IMR-90 (cell line): ENCODE results near the gene MCM3AP. TPM values are rescaled to one million over a fixed set of nuclear protein-coding genes. Genes with fewer than 3 reads are reported as not detected.

Experiments
- ATAC-seq: fragments of 200-7000 bp; cut with Tn5 transposase; 2 replicates; pipeline ENCODE4 v1.9.1; 2020; ENCODE audit warnings: low read depth, mild to moderate bottlenecking, moderate library complexity
- BruUV-seq: library from RNA; stranded (reverse); fragments of 400-500 nt; replicated peaks from 2 replicates; lab custom pipeline; 2021; lab: Mats Ljungman, UMichigan
- CTCF ChIA-PET: fragments of 300-600 bp; formaldehyde crosslinking; extraction: SDS; loops from one replicate; lab custom pipeline; 2021; ENCODE audit warnings: antibody characterized with exemption; lab: Yijun Ruan, JAX
- POLR2A ChIA-PET: fragments of 300-600 bp; sonication (Branson Sonifier 250); formaldehyde crosslinking; loops from one replicate; lab custom pipeline; 2022; ENCODE audit warnings: antibody characterized with exemption; ENCODE audit not compliant: unreplicated experiment; lab: Charles Lee
- DNase-seq: peaks from one replicate; pipeline ENCODE4 v3.0.0; 2013
- H2AFZ ChIP-seq: replicated peaks from 2 replicates; pipeline ENCODE3; 2013; ENCODE audit warnings: low read length, mild to moderate bottlenecking; ENCODE audit not compliant: poor library complexity
- H2AK5ac ChIP-seq: 2 replicates; pipeline ENCODE4 v1.6.1; 2013; ENCODE audit warnings: low read depth, low read length, inconsistent platforms
- H2AK9ac ChIP-seq: replicated peaks from 2 replicates; pipeline ENCODE3; 2013; ENCODE audit warnings: mild to moderate bottlenecking, low read depth, low read length, moderate library complexity; ENCODE audit not compliant: poor library complexity
- H2BK120ac ChIP-seq: 2 replicates; pipeline ENCODE4 v1.6.1; 2013; ENCODE audit warnings: low read depth, low read length, inconsistent platforms
- H2BK15ac ChIP-seq: 3 replicates; pipeline ENCODE4 v1.6.1; 2013; ENCODE audit warnings: low read depth, low read length, inconsistent platforms
- H2BK20ac ChIP-seq: 2 replicates; pipeline ENCODE4 v1.6.1; 2013; ENCODE audit warnings: low read depth, mild to moderate bottlenecking, inconsistent platforms, low read length, moderate library complexity
- H2BK5ac ChIP-seq: 2 replicates; pipeline ENCODE4 v1.6.1; 2013; ENCODE audit warnings: mild to moderate bottlenecking, low read depth, low read length, inconsistent platforms; ENCODE audit not compliant: poor library complexity, severe bottlenecking
- H3K14ac ChIP-seq: replicated peaks from 2 replicates; pipeline ENCODE4 v1.6.1; 2013; ENCODE audit warnings: low read depth, low read length, inconsistent platforms
- H3K18ac ChIP-seq: 2 replicates; pipeline ENCODE4 v1.6.1; 2013; ENCODE audit warnings: low read depth, low read length, control low read depth
- H3K23ac ChIP-seq: 2 replicates; pipeline ENCODE4 v1.6.1; 2013; ENCODE audit warnings: low read depth, low read length, inconsistent platforms
- H3K27ac ChIP-seq: 2 replicates; pipeline ENCODE4 v1.5.1; 2013; ENCODE audit warnings: mild to moderate bottlenecking, control low read depth, low read length; ENCODE audit not compliant: insufficient read depth
- H3K27me3 ChIP-seq: 2 replicates; pipeline ENCODE4 v1.6.1; 2013; ENCODE audit warnings: low read length; ENCODE audit not compliant: control insufficient read depth, insufficient read depth
- H3K36me3 ChIP-seq: 2 replicates; pipeline ENCODE4 v1.6.1; 2013; ENCODE audit warnings: low read length, mixed read lengths; ENCODE audit not compliant: control insufficient read depth, insufficient read depth
- H3K4ac ChIP-seq: 2 replicates; pipeline ENCODE4 v1.6.1; 2013; ENCODE audit warnings: low read depth, low read length, inconsistent platforms
- H3K4me1 ChIP-seq: 2 replicates; pipeline ENCODE4 v1.6.1; 2013; ENCODE audit warnings: low read length, mixed read lengths; ENCODE audit not compliant: control insufficient read depth, insufficient read depth
- H3K4me2 ChIP-seq: 2 replicates; pipeline ENCODE4 v1.6.1; 2013; ENCODE audit warnings: low read depth, mild to moderate bottlenecking, control low read depth, low read length, moderate library complexity
- H3K4me3 ChIP-seq: 2 replicates; pipeline ENCODE4 v1.5.1; 2013; ENCODE audit warnings: low read depth, mild to moderate bottlenecking, control low read depth, low read length, moderate library complexity; ENCODE audit not compliant: insufficient read depth
- H3K56ac ChIP-seq: 2 replicates; pipeline ENCODE4 v1.6.1; 2013; ENCODE audit warnings: low read length, inconsistent platforms; ENCODE audit not compliant: insufficient read depth; ENCODE audit errors: extremely low read depth
- H3K79me1 ChIP-seq, 2 experiments: 2 replicates each; pipeline ENCODE4 v1.6.1; 2013; ENCODE audit warnings: low read length in 2 of 2, inconsistent platforms in 1 of 2, low read depth in 1 of 2
- H3K9ac ChIP-seq: 2 replicates; pipeline ENCODE4 v1.6.1; 2013; ENCODE audit warnings: low read depth, low read length, control low read depth
- H3K9me1 ChIP-seq: 2 replicates; pipeline ENCODE4 v1.6.1; 2013; ENCODE audit warnings: low read length, inconsistent platforms; ENCODE audit not compliant: insufficient read depth
- H3K9me3 ChIP-seq: 2 replicates; pipeline ENCODE4 v1.6.1; 2013; ENCODE audit warnings: low read length; ENCODE audit not compliant: control insufficient read depth, insufficient read depth
- H4K20me1 ChIP-seq: 2 replicates; pipeline ENCODE4 v1.6.1; 2013; ENCODE audit warnings: low read length, inconsistent platforms; ENCODE audit not compliant: insufficient read depth
- H4K5ac ChIP-seq: 2 replicates; pipeline ENCODE4 v1.6.1; 2013; ENCODE audit warnings: mild to moderate bottlenecking, low read depth, low read length, control low read depth
- H4K8ac ChIP-seq, 2 experiments: 2 replicates each; pipeline ENCODE4 v1.6.1; 2013; ENCODE audit warnings: low read depth in 2 of 2, low read length in 2 of 2, control low read depth in 1 of 2, inconsistent platforms in 1 of 2
- H4K91ac ChIP-seq: 2 replicates; pipeline ENCODE4 v1.6.1; 2013; ENCODE audit warnings: low read depth, low read length, inconsistent platforms; ENCODE audit not compliant: insufficient read depth
- CEBPB ChIP-seq: IDR thresholded peaks from 2 replicates; pipeline ENCODE4 v1.6.1; 2012; ENCODE audit warnings: low read depth, low read length, improper control_type of control experiment
- CTCF ChIP-seq: conservative IDR thresholded peaks from 2 replicates; pipeline ENCODE4 v1.5.1; 2012; ENCODE audit warnings: mild to moderate bottlenecking, low read depth, low read length, improper control_type of control experiment
- MAFK ChIP-seq: IDR thresholded peaks from 2 replicates; pipeline ENCODE4 v1.6.1; 2012; ENCODE audit warnings: low read depth, low read length, improper control_type of control experiment
- MAZ ChIP-seq: IDR thresholded peaks from 2 replicates; pipeline ENCODE4 v1.6.1; 2012; ENCODE audit warnings: low read depth, mild to moderate bottlenecking, low read length, improper control_type of control experiment, moderate library complexity, borderline replicate concordance
- MXI1 ChIP-seq: IDR thresholded peaks from 2 replicates; pipeline ENCODE4 v1.6.1; 2012; ENCODE audit warnings: low read depth, mild to moderate bottlenecking, low read length, moderate library complexity, borderline replicate concordance
- NFE2L2 ChIP-seq: fragments of 150-350 bp; IDR thresholded peaks from 2 replicates; pipeline ENCODE4 v1.6.1; 2016; ENCODE audit warnings: low read depth, mild to moderate bottlenecking, low read length
- RAD21 ChIP-seq: IDR thresholded peaks from 2 replicates; pipeline ENCODE4 v1.6.1; 2012; ENCODE audit warnings: low read length, improper control_type of control experiment
- USF2 ChIP-seq: fragments of 150-350 bp; IDR thresholded peaks from 2 replicates; pipeline ENCODE4 v1.6.1; 2017; ENCODE audit warnings: mild to moderate bottlenecking, antibody characterized with exemption, low read length, low read depth
- WGBS, 2 experiments: methylation state at CpG; one replicate each; pipeline versions ENCODE4 v1.1.5 to v1.1.7; 2013; ENCODE audit warnings: missing lambda C conversion rate in 2 of 2; ENCODE audit not compliant: insufficient read length in 1 of 2; ENCODE audit errors: extremely low coverage in 2 of 2; 5-methylcytosine and 5-hydroxymethylcytosine counted together
- dilution Hi-C: fragments of 300-500 bp; cut with HindIII; formaldehyde crosslinking; loops from one replicate; pipeline ENCODE4 v1.14.3; 2018; ENCODE audit warnings: low sequenced_read_pairs; ENCODE audit not compliant: unreplicated experiment
- in situ Hi-C: fragments of 300-500 bp; cut with MboI; formaldehyde crosslinking; loops from 3 replicates; pipeline ENCODE4 v1.14.3; 2019; ENCODE audit warnings: low sequenced_read_pairs, inconsistent platforms, mixed read lengths
- intact Hi-C: fragments of 100-400 bp; cut with micrococcal nuclease; formaldehyde crosslinking; loops from 2 replicates; pipeline ENCODE4 v1.10.0; 2022
- polyA plus RNA-seq, 3 experiments: library from polyadenylated mRNA; depleted of rRNA; stranded (reverse); fragments of >200 nt; gene quantifications; 2 replicates each; pipeline ENCODE4 v1.2.3, GENCODE V29; 2012; ENCODE audit warnings: low replicate concordance in 1 of 3
- total RNA-seq: library from RNA; depleted of rRNA; stranded (reverse); fragments of >200 nt; gene quantifications from 2 replicates; pipeline ENCODE4 v1.2.3, GENCODE V29; 2012

MCM3AP gene
- total and polyA plus RNA-seq, 2 of the 4 experiments (the other 2 are of a cell fraction): 46.5 to 63.1 TPM

DNA sequence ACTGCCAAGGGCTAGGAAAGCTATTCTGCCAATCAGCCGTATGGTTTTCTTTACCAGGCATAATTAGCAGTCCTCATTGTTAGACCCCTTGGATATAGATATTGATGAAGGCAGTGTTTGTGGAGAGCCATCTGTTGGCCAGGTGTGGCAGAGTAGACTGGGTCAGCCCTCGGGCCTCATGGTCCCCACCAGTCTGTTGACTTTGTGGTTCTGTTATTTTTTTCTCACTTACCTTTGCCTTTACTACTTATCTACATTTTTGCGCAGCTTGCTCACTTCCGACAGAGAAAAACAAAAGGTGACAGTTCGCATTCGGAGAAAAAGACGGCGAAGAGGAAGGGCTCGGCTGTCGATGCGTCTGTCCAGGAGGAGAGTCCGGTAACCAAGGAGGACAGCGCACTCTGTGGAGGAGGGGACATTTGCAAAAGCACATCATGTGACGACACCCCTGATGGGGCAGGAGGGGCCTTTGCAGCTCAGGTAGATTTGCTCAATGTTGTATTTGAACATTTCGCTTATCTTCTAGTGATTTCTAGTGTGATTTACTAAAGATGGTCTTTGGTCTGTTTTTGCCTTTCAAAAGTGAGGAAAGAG, 40.8 kb upstream of the MCM3AP start (continued):
- no peak for TF ChIP-seq NFE2L2

- TF ChIP-seq CTCF (peak; percentile 26; the same call in 1 of the 2 replicates), MAZ (peak; percentile 31; the same call in 1 of the 2 replicates), CEBPB (no peak), MXI1 (peak; percentile 9; the same call in 1 of the 2 replicates), MAFK (no peak), RAD21 (peak; percentile 12; the same call in 1 of the 2 replicates), USF2 (no peak)
- Histone ChIP-seq H2AK5ac (peak overlapping the region; percentile 60), H4K8ac (peak overlapping the region; percentile 30 to 87; a peak in 3 of 4 replicates), H2BK5ac (peak overlapping the region; percentile 62), H3K56ac (peak overlapping the region; percentile 69), H3K4me1 (peaks cover 11% of the 10 kb centered on the region), H3K23ac (peak overlapping the region; percentile 95), H3K4ac (peak overlapping the region; percentile 87), H2BK15ac (no peak overlapping the region; the same call in 2 of the 3 replicates), H3K36me3 (peaks cover 9% of the 10 kb centered on the region), H3K4me2 (peak overlapping the region; percentile 96), H4K5ac (peak overlapping the region; percentile 35; the same call in 1 of the 2 replicates), H4K20me1 (peaks cover 13% of the 10 kb centered on the region), H3K4me3 (peak overlapping the region; percentile 82), H3K9me3 (no peaks in the 10 kb centered on the region), H3K9me1 (peaks cover 9% of the 10 kb centered on the region), H3K18ac (no peak overlapping the region), H2AK9ac (peak overlapping the region; percentile 95), H3K9ac (peak overlapping the region; percentile 85), H4K91ac (peak overlapping the region; percentile 40), H2BK120ac (no peak overlapping the region), H2AFZ (peak overlapping the region; percentile 91), H3K14ac (peak overlapping the region; percentile 96), H3K27ac (peak overlapping the region; percentile 72), H3K79me1 (peaks cover 17 to 59% of the 10 kb centered on the region in 2 experiments), H2BK20ac (no peak overlapping the region), H3K27me3 (no peaks in the 10 kb centered on the region)
- ATAC-seq (peak; percentile 3), DNase-seq (peak; percentile 47)
- in situ Hi-C loops (no loop called here), dilution Hi-C loops (no loop called here), intact Hi-C loops (loop anchor here (1.0 to 10.0 kb wide), 2 partner anchors 40 to 350 kb away; partner anchors contain the start of gene MCM3AP)
- BruUV-seq: no TSS peak
- 3% methylated on average over 18 of the region's 43 CpGs; no CpG with 5 or more reads in 1 of the 2 experiments for WGBS, 2 experiments
- ChIA-PET CTCF (interaction anchor here (1.2 kb wide), 1 partner anchor 18 kb away, joined by 3 read pairs; no protein-coding TSS in a partner anchor), POLR2A (no interaction called here)
Observed at GRCh38 chr21:46325073-46325912, 39.9 kb upstream of the MCM3AP start.
